DMS153 (cell line): ENCODE data around the gene CACNA2D1.
"Not testable (repeated sequence)": the region's sequence is repeated elsewhere in the genome, so short reads cannot be mapped to it uniquely, and the experiment has no call there.

Experiments
- DNase-seq: peaks from one replicate; lab custom pipeline; 2025; lab: John Stamatoyannopoulos, UW

Gene CACNA2D1

DNA sequence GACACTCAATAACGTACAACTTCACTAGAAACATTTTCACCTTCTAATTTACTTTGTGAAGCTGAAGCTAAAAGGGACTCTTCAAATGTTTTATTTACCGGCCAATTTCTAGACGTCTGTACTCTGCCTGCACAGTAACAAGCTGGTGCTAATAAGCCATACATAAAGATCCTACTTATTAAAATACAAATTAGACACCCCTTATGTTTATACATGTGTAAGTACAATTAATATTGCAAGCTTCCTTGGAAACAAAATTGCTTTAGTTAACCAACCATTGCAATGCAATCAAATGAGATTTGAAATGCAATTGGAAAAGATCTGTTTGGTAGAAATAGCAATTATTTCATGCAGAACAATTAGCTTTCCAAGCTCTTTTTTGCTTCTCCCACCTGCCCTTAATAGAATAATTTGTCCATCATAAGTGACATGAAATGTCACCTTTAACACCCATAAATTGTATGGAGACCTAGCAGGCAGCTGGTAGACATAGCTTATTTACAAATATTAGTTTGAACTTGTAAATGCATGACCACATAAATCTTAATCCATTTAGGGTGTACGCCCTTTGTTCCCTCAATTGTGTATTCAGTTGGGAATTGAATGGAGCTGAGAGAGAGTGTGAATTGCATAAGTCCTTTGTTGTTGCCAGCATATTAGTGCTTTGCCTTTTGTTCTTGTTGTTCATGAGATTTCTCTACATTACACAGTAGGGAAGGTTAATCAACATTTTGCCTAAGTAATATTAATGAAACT, 277.1 kb downstream of the CACNA2D1 start:
- DNase-seq: peak; percentile 80

DNA sequence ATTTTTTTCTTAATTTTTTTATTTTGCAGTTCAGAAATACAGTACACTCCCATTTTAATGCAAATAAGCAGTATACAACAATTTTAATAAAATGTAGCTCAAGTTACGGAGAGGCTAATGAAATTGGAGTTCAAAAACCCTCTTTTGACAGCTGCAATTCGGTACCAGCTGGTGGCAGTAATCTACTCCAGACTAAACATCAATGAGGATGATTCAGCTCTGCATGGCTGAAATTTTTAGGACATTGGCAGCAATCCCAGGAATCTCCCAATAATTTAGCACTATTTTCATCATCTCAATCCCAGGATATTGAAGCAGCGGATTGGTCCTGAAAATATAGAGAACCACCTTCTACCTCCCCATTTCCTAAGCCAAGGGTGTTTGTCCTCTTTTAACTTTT, 278.8 kb downstream of the CACNA2D1 start:
- no peak for DNase-seq

DNA sequence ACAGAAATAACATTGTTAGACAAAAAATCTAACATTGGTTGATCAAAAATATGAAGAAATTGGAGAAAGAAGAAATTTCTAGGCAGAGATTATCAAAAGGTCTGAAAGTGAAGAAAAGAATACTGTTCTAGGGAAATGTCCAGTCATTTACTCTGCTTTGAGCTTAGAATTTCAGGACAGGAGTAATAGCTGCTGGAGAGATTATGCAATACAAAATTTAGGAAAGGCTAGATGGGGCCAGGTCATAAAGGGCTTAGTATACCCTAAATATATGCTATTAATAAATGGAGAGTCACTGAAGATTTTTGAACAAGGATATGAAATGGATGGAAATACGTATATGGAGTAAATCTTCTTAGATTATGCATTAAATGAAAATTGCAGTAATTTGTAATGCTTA, 279.2 kb downstream of the CACNA2D1 start:
- no peak for DNase-seq

DNA sequence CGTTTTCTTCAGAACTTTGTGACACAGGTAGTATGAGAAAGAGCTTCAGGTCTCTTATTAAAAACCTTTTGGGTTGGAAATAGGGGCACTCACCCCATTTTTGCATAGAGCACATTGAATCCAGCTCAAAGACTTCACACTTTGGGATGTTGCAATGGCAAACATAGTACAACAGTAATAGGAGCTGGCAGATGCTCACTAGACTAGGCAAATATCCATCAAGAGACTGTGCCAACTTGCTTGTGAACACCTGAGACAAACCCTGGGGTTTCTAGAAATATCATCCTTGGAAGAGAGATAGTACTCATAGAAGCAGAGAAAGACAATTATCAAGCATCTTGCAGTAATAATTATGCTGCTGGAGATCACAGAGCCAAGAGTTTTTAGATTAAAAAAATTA, 280.0 kb downstream of the CACNA2D1 start:
- DNase-seq: no peak

DNA sequence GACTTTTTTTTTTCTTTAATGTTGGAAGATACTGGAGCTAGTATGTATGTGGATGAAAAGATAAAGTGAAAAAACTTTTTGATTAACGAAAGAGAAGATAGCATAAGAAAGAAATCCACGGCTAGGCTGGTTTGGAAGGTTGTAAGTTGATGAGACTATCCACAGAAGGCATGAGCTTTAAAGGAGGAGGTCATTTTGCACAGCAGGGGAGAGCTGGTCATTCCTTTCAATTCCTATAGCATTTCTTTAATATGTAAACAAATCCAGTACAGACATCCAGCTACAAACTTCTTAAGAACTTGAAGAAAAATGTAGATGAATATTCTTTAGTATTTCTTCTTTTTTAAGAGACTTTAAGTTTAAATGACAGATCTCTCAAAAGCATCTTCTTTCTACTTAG, 281.3 kb downstream of the CACNA2D1 start:
- DNase-seq: no peak

DNA sequence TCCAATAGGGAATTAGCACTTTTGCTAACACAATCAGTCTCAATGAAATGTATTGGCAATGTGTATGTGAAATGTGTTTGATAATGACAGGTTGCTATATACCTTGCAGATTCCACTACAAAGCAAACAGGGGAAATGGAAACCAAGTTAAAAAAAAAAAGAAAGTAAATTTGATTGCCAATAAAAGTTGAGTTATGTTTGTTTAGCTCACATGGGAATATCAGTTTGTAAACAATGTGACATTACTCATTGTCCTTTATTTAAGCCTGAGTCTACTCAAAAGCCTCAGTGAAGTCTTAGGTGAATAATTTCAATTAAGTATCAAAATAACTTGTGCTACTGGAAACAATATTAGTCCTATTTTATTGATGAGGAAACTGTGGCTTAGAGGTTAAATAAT, 285.2 kb downstream of the CACNA2D1 start:
- peak; percentile 71 for DNase-seq

DNA sequence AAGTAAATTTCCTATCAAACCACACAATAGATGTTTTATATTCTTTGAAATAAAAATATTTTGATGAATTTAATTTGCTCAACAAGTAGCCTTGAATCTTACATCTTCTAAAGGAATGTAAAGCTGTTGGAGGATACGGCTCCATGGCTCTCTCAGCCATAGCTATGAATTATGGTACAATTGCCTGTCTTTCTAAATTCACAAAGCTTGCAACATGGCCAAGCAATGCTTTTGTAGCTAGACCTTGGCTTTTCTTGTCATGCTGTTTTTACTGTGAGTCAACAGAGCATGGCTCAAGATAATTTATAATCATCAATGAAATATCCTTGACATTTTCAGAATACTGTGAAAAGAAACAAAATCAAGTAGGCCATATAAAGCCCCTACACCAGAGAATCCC, 286.7 kb downstream of the CACNA2D1 start:
- no peak for DNase-seq

DNA sequence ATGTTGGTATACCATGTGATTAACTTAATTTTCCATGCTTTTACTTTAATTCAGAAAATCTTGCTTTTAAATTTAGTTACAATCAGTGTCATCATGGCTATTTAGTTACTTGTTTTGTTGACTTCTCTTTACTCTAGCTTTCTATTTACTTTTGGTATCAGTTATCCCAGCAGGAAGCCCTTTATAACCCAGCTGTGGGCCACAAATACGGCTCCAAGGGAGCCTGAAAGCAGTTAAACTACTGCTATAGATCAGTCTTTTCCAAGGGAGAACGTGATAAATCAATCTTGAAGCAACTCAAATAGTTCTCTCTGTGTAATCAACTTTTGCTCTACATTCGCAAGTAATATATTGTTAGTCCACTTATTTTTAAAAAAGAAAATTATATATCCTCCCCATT, 287.4 kb downstream of the CACNA2D1 start:
- DNase-seq: peak; percentile 86

DNA sequence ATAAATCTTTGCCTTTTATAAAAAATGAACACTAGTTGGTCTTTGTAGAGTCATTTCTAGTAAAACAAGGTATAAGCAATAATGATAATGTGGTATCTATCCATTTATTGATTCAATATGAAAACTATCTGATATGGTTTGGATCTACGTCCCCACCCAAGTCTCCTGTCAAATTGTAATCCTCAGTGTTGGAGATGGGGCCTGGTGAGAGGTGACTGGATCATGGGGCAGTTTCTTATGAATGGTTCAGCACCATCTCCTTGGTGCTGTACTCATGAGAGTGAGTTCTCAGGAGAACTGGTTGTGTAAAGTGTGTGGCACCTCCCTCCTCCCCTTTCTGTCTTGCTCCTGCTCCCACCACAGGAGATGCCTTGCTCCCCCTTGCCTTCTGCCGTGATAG, 288.8 kb downstream of the CACNA2D1 start:
- DNase-seq: no peak

DNA sequence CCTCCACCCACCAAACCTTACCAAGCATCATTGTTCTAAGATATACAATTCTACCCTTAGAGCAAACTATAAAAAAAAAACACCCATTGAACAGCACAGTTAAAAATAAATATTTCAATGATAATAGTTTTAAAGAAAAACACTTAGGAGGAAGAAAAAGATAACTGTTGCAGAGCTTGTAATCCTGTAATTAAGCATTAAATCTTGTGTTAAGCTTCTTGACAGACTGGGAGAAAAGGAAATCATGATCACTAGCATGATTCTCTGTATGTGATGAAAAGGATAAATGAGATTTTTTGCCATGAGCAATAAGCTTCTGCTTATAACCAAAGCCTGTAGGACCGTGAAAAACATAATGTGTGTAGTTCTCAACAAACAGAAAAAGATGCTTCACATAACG, 289.8 kb downstream of the CACNA2D1 start:
- DNase-seq: no peak

DNA sequence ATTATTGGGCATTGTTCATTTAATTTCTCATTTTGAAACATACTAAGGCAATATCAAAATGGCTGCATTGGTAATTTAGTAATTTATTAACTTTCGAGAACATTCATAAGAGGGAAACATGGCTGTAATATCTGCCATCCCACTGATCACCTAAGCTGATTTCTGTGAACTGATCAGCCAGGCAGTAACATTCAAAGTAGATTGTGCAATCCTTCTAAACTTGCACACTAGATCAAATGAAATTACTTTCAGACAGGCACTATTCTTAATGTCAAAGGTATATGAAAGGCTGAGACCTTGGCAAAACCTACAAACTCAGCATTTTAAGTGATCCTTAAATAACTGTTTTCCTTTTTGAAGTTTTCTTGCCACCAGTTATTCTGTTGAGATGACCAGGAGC, 290.7 kb downstream of the CACNA2D1 start:
- no peak for DNase-seq

DNA sequence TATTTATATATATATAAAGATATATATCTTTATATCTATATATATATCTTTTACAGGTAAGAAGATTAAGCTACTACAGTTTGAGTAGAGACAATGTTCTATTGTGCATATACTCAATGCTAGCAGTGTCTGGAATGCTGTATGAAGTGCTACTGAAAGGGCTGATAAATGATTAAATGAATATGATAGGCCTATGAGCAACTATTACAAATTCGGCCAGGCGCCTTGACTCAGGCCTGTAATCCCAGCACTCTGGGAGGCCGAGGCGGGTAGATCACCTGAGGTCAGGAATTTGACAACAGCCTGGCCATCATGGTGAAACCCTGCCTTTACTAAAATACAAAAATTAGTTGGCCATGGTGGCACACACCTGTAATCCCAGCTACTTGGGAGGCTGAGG, 297.1 kb downstream of the CACNA2D1 start:
- no peak for DNase-seq

DNA sequence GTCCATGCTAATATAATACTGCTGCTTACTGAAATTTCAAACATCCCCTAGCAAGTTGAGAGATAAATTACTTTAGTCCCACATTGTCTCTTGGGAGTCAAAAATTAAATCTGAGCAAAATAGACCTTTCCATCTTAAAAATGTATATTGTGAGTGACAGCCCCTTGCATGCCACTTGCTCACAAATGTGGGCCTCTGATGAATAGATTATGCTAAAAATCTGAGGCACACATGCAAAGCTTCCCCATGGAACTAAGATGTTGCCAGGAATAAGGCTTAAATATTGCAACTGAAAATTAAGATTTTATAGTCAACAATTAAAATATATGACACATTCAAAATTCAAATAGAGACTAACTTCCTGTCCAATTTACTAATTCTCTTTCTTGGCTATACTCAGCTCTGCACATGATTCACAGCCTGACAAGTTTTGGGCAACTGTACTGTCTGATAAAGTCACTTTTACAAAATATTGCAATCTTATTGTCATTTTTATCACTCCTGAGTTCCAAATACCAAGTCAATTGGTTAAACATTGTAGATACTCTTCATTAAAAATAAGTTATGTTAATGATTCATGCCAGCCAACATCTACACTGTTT, 301.2 kb downstream of the CACNA2D1 start:
- no peak for DNase-seq

DNA sequence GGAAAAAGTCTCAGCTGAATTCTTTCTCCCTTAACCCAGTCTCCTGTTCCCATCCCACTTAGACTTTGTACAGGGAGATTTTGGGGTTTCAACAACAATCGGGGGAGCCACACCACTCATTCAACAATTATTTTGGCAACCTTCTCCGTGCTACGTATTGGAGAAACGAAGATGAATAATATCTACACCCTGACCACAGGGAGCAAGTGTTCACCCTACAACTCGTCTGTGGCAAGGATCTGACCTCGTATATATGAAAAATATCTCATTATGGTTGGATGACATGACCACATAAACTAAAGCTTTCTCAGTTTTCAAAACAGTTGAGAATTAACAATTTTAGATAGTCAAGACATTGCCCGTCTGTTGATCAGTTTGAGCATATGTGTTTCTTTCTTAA, 302.1 kb downstream of the CACNA2D1 start:
- no peak for DNase-seq

DNA sequence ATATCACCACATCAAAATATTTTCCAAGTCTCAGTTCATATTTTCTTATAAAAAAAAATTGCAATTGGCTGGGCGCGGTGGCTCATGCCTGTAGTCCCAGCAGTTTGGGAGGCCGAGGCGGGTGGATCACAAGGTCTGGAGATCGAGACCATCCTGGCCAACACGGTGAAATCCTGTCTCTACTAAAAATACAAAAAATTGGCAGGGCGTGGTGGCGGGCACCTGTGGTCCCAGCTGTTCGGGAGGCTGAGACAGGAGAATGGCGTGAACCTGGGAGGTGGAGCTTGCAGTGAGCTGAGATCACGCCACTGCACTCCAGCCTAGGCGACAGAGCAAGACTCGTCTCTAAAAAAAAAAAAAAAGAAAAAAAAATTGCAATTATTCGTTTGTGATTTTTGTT, 303.0 kb downstream of the CACNA2D1 start:
- DNase-seq: not testable (repeated sequence)

DNA sequence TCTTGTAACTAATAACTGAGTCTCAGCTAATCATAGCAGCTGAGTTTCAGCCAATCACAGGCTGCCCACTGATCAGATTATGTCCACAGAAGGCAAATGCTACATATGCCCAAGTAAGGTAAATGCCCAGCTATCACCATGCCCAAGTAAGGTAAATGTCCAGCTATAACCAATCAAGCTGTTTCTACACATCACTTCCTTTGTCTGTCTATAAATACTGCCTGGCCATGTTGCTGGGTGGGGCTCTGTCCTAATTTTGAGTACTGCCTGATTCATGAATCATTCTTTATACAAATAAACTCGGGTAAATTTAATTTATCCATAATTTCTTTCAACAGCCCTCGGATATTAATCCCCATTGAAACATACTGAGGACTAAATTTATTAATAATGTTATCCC, 312.4 kb downstream of the CACNA2D1 start:
- no peak for DNase-seq

DNA sequence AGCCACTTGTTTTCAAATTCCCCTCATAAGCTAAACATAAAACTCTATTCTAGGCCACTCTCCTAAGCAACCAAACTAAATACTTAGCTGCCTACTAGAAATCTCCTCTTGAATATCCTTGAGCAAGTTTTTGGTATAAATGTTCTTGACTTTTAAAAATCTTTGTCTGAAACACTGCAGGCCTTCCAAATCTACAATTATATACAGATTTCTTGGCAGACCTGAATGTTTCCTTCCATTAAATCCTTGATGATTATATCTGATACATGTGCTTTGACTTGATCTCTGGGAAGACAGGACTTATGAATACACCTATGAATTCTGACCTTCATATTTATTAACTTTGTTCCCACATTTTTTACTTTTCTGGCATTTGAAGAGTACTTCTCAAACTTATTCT, 314.5 kb downstream of the CACNA2D1 start:
- DNase-seq: no peak

DNA sequence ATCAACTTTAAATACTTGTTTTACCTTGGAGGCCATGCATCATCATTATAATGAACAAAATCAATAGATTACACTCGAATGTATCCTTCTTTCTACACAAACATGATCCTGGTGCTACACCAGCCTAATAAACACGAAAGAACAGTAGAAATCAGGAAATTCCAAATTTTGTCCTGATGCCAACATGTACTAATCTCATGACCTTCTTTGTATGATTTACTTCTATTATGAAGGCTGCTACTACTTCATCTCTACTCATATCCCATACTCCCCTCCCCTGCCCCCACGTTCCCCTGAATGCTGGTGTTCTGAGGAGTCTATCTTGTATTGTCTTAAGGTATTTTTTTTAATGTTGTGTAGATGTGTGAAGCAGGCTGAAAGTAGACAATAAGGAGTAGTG, 315.0 kb downstream of the CACNA2D1 start:
- no peak for DNase-seq

DNA sequence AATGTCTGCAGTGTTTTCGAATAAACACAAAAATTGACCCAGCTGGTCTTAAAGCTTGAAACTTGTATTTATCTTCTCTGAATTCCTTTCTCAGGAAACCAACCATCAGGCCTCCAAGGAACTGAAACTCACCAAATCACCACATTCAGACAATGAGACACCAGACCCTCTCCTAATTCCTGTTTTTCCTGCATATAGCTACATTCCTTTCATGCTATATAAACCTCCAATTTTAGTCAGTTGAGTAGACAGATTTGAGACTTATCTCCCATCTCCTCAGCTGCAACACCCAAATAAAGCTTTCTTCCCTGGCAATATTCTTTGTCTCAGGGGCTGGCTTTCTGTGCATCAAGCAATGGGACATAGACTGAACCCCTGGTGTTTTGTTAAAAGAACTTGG, 317.0 kb downstream of the CACNA2D1 start:
- no peak for DNase-seq

DNA sequence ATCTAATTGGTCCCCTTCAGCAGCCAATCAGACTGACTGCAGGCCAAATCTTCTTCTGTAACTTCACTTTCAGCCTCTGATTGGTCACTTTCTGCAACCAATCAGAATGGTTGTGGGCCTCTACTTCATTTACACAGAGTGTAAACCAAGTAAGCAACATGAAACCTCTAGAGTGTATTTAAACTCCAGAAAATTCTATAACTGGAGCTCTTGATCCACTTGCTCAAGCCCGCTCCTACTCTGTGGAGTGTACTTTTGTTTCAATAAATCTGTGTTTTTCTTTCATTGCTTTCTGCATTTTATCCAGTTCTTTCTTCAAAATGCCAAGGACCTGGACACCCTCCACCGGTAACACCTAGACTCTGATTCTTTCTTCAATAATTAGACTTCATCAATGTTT, 319.1 kb downstream of the CACNA2D1 start:
- DNase-seq: no peak

DNA sequence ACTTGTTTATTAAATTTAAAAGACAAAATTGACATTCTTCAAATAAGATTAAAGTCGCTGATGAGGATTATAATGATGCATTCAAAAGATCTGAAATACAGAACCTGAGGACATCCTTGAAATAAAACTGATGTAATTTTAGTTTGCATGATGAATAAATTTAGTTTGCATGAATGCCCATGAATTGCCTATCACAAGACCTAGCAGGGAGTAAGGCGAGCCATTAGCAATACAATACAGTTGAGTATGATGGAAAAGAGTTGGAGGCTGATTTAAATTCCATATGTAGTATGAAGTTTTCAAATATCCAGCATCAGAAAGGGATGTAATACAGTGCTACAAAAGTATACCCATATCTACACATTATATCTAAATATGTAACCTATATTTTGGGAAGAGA, 321.3 kb downstream of the CACNA2D1 start:
- no peak for DNase-seq

DNA sequence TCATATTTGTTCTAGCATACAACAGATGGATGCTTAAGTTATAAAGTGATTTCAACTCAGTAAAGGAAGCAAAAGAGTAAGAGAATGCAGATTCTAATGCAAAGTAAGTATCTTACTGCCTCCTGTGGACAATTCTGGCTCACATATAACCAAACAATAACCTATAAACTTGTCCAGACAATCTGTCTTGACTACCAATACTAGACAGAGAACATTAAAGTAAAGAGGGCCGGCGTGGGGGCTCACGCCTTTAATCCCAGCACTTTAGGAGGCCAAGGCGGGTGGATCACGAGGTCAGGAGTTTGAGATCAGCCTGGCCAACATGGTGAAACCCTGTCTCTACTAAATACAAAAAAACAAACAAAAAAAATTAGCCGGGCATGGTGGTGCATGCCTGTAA, 329.3 kb downstream of the CACNA2D1 start:
- no peak for DNase-seq

DNA sequence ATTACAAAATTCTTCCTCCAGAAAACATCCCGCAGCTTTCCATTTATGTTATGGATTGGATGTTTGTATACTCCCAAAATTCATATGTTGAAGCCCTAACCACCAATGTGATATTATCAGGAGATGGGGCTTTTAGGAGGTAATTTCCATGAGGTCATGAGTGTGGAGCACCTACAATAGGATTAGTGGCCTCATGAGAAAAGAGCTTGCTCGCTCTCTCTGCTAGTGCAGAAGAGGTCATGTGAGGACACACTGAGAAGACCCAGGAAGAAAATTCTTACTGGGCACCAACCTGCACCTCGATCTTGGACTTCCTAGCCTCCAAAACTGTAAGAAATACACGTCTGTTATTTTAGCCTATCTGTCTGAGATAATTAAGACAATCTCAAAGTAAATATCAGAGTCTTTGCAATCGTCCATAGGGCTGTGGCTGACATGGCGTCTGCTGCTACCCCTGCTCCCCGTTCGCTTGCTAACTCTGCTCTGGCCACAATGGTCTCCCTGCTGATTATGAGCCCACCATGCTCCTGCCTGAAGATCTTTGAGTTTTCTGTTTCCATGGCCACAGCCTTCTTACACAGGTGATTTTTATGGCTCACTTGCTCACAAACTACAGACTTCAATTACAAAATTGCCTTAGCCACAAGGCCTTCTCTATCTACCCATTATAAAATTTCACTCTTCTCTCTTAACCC, 333.3 kb downstream of the CACNA2D1 start:
- no peak for DNase-seq

DNA sequence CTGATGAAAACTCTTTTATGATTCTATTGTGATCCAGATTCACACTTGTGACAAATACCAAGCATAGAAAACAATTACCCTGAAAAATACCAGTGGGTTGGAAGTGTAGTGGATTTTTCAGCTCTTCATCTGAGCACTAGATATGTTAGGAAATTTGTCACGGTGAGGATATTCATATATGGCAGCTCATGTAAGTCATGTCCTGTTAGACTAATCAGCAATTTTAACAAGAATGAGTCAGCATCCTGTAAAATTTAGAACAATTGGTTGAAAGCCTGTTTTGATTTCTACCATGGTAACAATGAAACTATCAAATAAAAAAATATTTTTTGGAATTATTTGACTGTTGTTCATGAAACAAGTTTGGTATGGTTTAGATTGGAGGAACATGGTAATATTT, 334.3 kb downstream of the CACNA2D1 start:
- DNase-seq: no peak
